Measurements from ENCODE around the gene SLC35G3. TPM values are rescaled to one million over a fixed set of nuclear protein-coding genes. Genes with fewer than 3 reads are reported as not detected.

SLC35G3 gene
- total and polyA plus RNA-seq, 10 of the 15 experiments (the other 5 are each of a cell fraction or from before 2014, with no cell fraction given) = not detected

- Histone ChIP-seq H3K4me1 (ENCODE audit: control insufficient read depth, insufficient read depth, low read length) (no peaks in the 10 kb centered on the region), H3K79me2 (ENCODE audit: control insufficient read depth, insufficient read depth, low read length) (no peaks in the 10 kb centered on the region), H2AFZ (ENCODE audit: control insufficient read depth, low read depth, low read length) (no peak overlapping the region), H3K9ac (ENCODE audit: control insufficient read depth, insufficient read depth, low read length) (no peak overlapping the region), H4K20me1 (ENCODE audit: control insufficient read depth, insufficient read depth) (no peaks in the 10 kb centered on the region), H3K9me3 (replicated peaks; ENCODE audit: control insufficient read depth, insufficient read depth, low read length) (no peaks in the 10 kb centered on the region; the same call in 2 of the 3 replicates), H3K27me3 (replicated peaks in 1 of 2; ENCODE audit: control insufficient read depth in 2 of 2, insufficient read depth in 2 of 2, low read length in 1 of 2) (no peaks in the 10 kb centered on the region), H3K27ac (ENCODE audit: control insufficient read depth, insufficient read depth) (no peak overlapping the region), H3K4me2 (ENCODE audit: control insufficient read depth, insufficient read depth) (no peak overlapping the region), H3K36me3 (ENCODE audit: control insufficient read depth in 2 of 2, insufficient read depth in 2 of 2, low read length in 1 of 2) (no peaks in the 10 kb centered on the region), H3K4me3 (no peak overlapping the region)
- ChIA-PET SMC1A (ENCODE audit: uncharacterized antibody, unreplicated experiment) (interaction anchor here (0.6 to 1.5 kb wide), 2 partner anchors 9 to 38 kb away, joined by 3 read pairs; no protein-coding TSS in a partner anchor), CTCF (interaction anchor here (0.6 kb wide), 1 partner anchor 105 kb away, joined by 4 read pairs; no protein-coding TSS in a partner anchor), RAD21 (ENCODE audit: unreplicated experiment) (no interaction called here), POLR2A (no interaction called here)
- BruUV-seq (replicated peaks) = no TSS peak
- no peak for ATAC-seq
- TF ChIP-seq RAD51 (IDR thresholded peaks at IDR 0.05) (no peak), KLF5 (IDR thresholded peaks at IDR 0.05; ENCODE audit: partially characterized antibody) (no peak), FOXK2 (IDR thresholded peaks at IDR 0.05) (no peak), ZSCAN29 (IDR thresholded peaks at IDR 0.05) (no peak), IRF3 (IDR thresholded peaks at IDR 0.05) (no peak), BHLHE40 (IDR thresholded peaks at IDR 0.05; ENCODE audit: borderline replicate concordance in 1 of 2, low read depth in 2 of 2, low read length in 1 of 2) (no peak), NFXL1 (IDR thresholded peaks at IDR 0.05; ENCODE audit: borderline replicate concordance) (no peak), IKZF1 (conservative IDR thresholded peaks at IDR 0.05) (no peak), NR2C1 (IDR thresholded peaks at IDR 0.05) (no peak), EGR1 (IDR thresholded peaks at IDR 0.05; ENCODE audit: borderline replicate concordance in 1 of 2, low read depth in 2 of 2, low read length in 2 of 2) (no peak), SUZ12 (IDR thresholded peaks at IDR 0.05; ENCODE audit: unreplicated experiment) (no peak), KDM1A (IDR thresholded peaks at IDR 0.05; ENCODE audit: borderline replicate concordance) (no peak)
- TF ChIP-seq, protein P1, sequence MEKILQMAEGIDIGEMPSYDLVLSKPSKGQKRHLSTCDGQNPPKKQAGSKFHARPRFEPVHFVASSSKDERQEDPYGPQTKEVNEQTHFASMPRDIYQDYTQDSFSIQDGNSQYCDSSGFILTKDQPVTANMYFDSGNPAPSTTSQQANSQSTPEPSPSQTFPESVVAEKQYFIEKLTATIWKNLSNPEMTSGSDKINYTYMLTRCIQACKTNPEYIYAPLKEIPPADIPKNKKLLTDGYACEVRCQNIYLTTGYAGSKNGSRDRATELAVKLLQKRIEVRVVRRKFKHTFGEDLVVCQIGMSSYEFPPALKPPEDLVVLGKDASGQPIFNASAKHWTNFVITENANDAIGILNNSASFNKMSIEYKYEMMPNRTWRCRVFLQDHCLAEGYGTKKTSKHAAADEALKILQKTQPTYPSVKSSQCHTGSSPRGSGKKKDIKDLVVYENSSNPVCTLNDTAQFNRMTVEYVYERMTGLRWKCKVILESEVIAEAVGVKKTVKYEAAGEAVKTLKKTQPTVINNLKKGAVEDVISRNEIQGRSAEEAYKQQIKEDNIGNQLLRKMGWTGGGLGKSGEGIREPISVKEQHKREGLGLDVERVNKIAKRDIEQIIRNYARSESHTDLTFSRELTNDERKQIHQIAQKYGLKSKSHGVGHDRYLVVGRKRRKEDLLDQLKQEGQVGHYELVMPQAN (conservative IDR thresholded peaks at IDR 0.05) = no peak
- TF ChIP-seq, protein P2, sequence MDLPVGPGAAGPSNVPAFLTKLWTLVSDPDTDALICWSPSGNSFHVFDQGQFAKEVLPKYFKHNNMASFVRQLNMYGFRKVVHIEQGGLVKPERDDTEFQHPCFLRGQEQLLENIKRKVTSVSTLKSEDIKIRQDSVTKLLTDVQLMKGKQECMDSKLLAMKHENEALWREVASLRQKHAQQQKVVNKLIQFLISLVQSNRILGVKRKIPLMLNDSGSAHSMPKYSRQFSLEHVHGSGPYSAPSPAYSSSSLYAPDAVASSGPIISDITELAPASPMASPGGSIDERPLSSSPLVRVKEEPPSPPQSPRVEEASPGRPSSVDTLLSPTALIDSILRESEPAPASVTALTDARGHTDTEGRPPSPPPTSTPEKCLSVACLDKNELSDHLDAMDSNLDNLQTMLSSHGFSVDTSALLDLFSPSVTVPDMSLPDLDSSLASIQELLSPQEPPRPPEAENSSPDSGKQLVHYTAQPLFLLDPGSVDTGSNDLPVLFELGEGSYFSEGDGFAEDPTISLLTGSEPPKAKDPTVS (IDR thresholded peaks at IDR 0.05; ENCODE audit: low read depth, low read length) = no peak
- no peak for DNase-seq (ENCODE audit: low read depth, low spot score)
- 85% methylated on average over 2 of the region's 2 CpGs for WGBS (ENCODE audit: insufficient coverage, insufficient replicate concordance, low lambda C conversion rate, missing lambda C conversion rate)
- in situ Hi-C loops (cut with MboI) = no loop called here
- FAIRE-seq = no peak
- intact Hi-C loops (cut with micrococcal nuclease; ENCODE audit: unreplicated experiment) = no loop called here
Observed at GRCh38 chr17:35222452-35222851, 28.3 kb upstream of the SLC35G3 start.

Measured in GM12878 (cell line).